DND-41 (cell line): Measurements from ENCODE around the gene TXK.

Experiments
- ATAC-seq: fragments of 200-7000 bp; cut with Tn5 transposase; 3 replicates; pipeline ENCODE4 v1.9.1; 2021; ENCODE audit warnings: low read depth; ENCODE audit not compliant: insufficient read depth
- DNase-seq: peaks from one replicate; pipeline ENCODE4 v3.0.0-alpha.2; 2020
- H2AFZ ChIP-seq: 2 replicates; pipeline ENCODE4 v1.6.0; 2012; ENCODE audit warnings: low read depth, low read length
- H3K27ac ChIP-seq: 2 replicates; pipeline ENCODE4 v1.5.1; 2012; ENCODE audit warnings: low read length, inconsistent platforms
- H3K27me3 ChIP-seq: fragments of 200-600 bp; sonication (generic); 2 replicates; pipeline ENCODE4 v1.6.0; 2012; ENCODE audit warnings: low read length, mild to moderate bottlenecking, inconsistent platforms; ENCODE audit not compliant: insufficient read depth, poor library complexity
- H3K36me3 ChIP-seq: 2 replicates; pipeline ENCODE4 v1.5.1; 2012; ENCODE audit warnings: low read length, inconsistent platforms; ENCODE audit not compliant: insufficient read depth
- H3K4me1 ChIP-seq: 2 replicates; pipeline ENCODE4 v1.5.1; 2012; ENCODE audit warnings: mild to moderate bottlenecking, low read length; ENCODE audit not compliant: insufficient read depth
- H3K4me2 ChIP-seq: 2 replicates; pipeline ENCODE4 v1.6.0; 2012; ENCODE audit warnings: mild to moderate bottlenecking, moderate library complexity, low read length, inconsistent platforms; ENCODE audit not compliant: insufficient read depth
- H3K4me3 ChIP-seq, 2 experiments: fragments of 200-600 bp in 1 of 2; shearing (Covaris generic) in 1 of 2; 2 replicates each; pipeline ENCODE4 v1.5.1; 2012 to 2016; ENCODE audit warnings: inconsistent platforms in 2 of 2, low read length in 2 of 2, mild to moderate bottlenecking in 2 of 2, low read depth in 1 of 2, moderate library complexity in 1 of 2
- H3K79me2 ChIP-seq: 2 replicates; pipeline ENCODE4 v1.6.0; 2012; ENCODE audit warnings: low read length, inconsistent platforms; ENCODE audit not compliant: insufficient read depth
- H3K9ac ChIP-seq: 2 replicates; pipeline ENCODE4 v1.6.0; 2012; ENCODE audit warnings: low read depth, mild to moderate bottlenecking, inconsistent platforms, low read length, moderate library complexity
- H3K9me3 ChIP-seq: 2 replicates; pipeline ENCODE4 v1.5.1; 2012; ENCODE audit warnings: low read length, moderate library complexity, mild to moderate bottlenecking, inconsistent platforms; ENCODE audit not compliant: insufficient read depth, severe bottlenecking
- H4K20me1 ChIP-seq: 2 replicates; pipeline ENCODE4 v1.6.0; 2012; ENCODE audit warnings: low read length; ENCODE audit not compliant: insufficient read depth
- EZH2 ChIP-seq: IDR thresholded peaks from 3 replicates; pipeline ENCODE4 v1.6.1; 2012; ENCODE audit warnings: borderline replicate concordance, low read depth, mild to moderate bottlenecking, moderate library complexity, low read length, inconsistent platforms; ENCODE audit not compliant: severe bottlenecking
- TF ChIP-seq, protein P1 (sequence below): IDR thresholded peaks from 2 replicates; pipeline ENCODE4 v1.5.1; 2012; ENCODE audit warnings: borderline replicate concordance, low read length, moderate library complexity, mild to moderate bottlenecking; ENCODE audit not compliant: poor library complexity, severe bottlenecking; ENCODE audit errors: extremely low read depth

The TXK gene

DNA sequence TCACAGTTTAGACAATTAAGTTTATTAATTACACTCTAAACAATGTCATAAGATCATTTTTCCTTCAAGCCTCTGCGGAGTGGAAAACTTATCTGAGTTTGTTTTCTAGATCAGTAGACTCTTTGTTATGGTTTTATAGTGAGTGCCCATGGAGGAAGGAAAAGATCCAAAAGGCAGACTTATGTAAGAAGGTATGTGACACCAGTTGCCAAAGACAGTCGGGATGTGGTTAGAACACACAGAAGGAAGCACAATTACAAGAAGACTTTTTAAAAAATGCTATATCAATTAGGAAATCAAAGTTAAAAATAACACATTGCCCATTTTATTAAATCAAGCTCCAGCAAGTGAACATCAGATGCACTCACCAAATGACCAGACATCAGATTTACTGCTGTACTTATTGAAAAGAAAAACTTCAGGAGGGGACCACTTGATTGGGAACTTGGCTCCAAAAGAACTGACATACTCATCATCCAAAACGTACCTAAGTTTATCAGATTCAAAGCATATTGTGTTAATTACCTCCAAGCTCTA lies 60.4 kb downstream of the TXK start:
- no peak for DNase-seq
- H3K4me2 ChIP-seq = no peak overlapping the region
- no peaks in the 10 kb centered on the region for H3K9me3 ChIP-seq
- no peak overlapping the region for H3K4me3 ChIP-seq
- H3K27ac ChIP-seq = no peak overlapping the region
- H3K4me1 ChIP-seq = no peaks in the 10 kb centered on the region
- H3K9ac ChIP-seq = no peak overlapping the region
- no peaks in the 10 kb centered on the region for H3K79me2 ChIP-seq
- H3K27me3 ChIP-seq = no peaks in the 10 kb centered on the region
- TF ChIP-seq, protein P1, sequence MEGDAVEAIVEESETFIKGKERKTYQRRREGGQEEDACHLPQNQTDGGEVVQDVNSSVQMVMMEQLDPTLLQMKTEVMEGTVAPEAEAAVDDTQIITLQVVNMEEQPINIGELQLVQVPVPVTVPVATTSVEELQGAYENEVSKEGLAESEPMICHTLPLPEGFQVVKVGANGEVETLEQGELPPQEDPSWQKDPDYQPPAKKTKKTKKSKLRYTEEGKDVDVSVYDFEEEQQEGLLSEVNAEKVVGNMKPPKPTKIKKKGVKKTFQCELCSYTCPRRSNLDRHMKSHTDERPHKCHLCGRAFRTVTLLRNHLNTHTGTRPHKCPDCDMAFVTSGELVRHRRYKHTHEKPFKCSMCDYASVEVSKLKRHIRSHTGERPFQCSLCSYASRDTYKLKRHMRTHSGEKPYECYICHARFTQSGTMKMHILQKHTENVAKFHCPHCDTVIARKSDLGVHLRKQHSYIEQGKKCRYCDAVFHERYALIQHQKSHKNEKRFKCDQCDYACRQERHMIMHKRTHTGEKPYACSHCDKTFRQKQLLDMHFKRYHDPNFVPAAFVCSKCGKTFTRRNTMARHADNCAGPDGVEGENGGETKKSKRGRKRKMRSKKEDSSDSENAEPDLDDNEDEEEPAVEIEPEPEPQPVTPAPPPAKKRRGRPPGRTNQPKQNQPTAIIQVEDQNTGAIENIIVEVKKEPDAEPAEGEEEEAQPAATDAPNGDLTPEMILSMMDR = no peak
- TF ChIP-seq EZH2 = no peak
- H2AFZ ChIP-seq = no peak overlapping the region
- H3K36me3 ChIP-seq = no peaks in the 10 kb centered on the region
- H4K20me1 ChIP-seq = no peaks in the 10 kb centered on the region
- no peak for ATAC-seq

DNA sequence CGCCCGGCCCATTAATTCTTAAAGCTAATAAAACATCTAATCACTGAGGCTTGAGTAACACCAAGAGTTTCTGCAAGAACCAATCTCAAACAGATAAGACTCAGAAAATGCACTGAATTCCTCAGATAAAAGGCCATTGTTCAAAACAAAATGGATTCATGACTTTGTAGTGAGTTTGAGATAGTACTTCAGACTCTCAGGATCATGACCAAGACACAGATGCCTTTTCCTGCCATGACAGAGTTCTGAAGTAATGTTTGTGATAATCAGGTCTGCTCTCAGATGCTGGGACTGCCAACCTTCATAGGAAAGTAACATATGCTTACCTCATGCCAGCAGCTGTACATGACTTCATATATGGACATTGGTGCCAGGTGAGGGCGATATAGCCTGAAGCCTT lies 62.9 kb downstream of the TXK start:
- H4K20me1 ChIP-seq = no peaks in the 10 kb centered on the region

DNA sequence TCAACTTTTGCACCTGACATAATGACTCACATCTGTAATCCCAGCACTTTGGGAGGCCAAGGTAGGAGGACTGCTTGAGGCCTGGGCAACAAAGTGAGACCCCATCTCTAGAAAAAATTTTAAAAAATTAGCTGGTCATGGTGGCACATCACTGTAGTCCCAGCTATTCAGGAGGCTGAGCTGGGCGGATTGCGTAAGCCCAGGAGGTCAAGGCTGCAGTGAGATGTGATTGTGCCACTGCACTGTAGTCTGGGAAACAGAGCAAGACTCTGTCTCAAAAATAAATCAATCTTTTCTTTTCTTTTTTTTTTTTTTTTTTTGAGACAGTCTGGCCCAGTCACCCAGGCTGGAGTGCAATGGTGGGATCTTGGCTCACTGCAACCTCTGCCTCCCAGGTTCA lies 65.0 kb downstream of the TXK start:
- no peaks in the 10 kb centered on the region for H3K9me3 ChIP-seq
- H4K20me1 ChIP-seq = no peaks in the 10 kb centered on the region
- H3K36me3 ChIP-seq = no peaks in the 10 kb centered on the region
- DNase-seq (no peak), ATAC-seq (no peak)
- no peak overlapping the region for H3K4me3 ChIP-seq
- H3K27ac ChIP-seq = no peak overlapping the region
- no peaks in the 10 kb centered on the region for H3K79me2 ChIP-seq
- no peak for TF ChIP-seq EZH2
- TF ChIP-seq, protein P1 = no peak
- H3K4me2 ChIP-seq = no peak overlapping the region
- H2AFZ ChIP-seq = no peak overlapping the region
- no peak overlapping the region for H3K9ac ChIP-seq
- no peaks in the 10 kb centered on the region for H3K27me3 ChIP-seq
- no peaks in the 10 kb centered on the region for H3K4me1 ChIP-seq

More for the DNA sequence above, 62.9 kb downstream of the TXK start:
- no peak for DNase-seq
- Histone ChIP-seq H3K9ac (no peak overlapping the region), H3K79me2 (no peaks in the 10 kb centered on the region), H3K9me3 (no peaks in the 10 kb centered on the region), H2AFZ (no peak overlapping the region), H3K4me1 (no peaks in the 10 kb centered on the region), H3K4me2 (no peak overlapping the region), H3K27ac (no peak overlapping the region), H3K36me3 (no peaks in the 10 kb centered on the region), H3K27me3 (no peaks in the 10 kb centered on the region), H3K4me3 (no peak overlapping the region)
- no peak for ATAC-seq
- no peak for TF ChIP-seq EZH2
- TF ChIP-seq, protein P1 = no peak

DNA sequence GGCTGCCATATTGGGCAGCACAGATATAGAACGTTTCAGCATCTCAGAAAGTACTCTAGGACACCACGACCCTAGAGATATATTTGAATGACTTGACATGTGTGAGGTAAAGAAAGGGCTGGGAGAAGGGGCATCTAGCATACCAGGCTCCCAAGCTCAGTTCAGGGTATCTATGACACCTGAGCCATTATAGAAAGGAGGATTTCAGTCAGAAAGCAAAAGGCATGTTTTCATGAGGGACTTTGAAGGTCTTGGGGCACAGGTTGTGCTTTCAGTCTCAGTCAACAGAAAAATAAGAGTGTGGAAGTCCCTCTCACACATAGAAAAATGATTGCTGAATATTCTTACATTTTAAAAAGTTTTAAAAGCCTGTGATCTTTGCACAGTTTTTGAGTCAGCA lies 65.9 kb downstream of the TXK start:
- H2AFZ ChIP-seq = no peak overlapping the region
- ATAC-seq = no peak
- no peak overlapping the region for H3K4me3 ChIP-seq
- no peaks in the 10 kb centered on the region for H3K36me3 ChIP-seq
- H3K9ac ChIP-seq = no peak overlapping the region
- H3K79me2 ChIP-seq = no peaks in the 10 kb centered on the region
- no peak overlapping the region for H3K4me2 ChIP-seq
- H3K4me1 ChIP-seq = no peaks in the 10 kb centered on the region
- H3K27ac ChIP-seq = no peak overlapping the region
- H4K20me1 ChIP-seq = no peaks in the 10 kb centered on the region
- no peaks in the 10 kb centered on the region for H3K27me3 ChIP-seq
- TF ChIP-seq EZH2 = no peak
- TF ChIP-seq, protein P1 = no peak
- DNase-seq = no peak
- no peaks in the 10 kb centered on the region for H3K9me3 ChIP-seq
